ENCODE results near the gene ENTPD8.
A peak's percentile ranks its signal among the peaks of the same experiment; 100 is the strongest.

ENTPD8 gene

GRCh38 chr9:137460363-137461315, 19.5 kb upstream of the ENTPD8 start:
- WGBS, 2 donors (ENCODE audit: extremely low coverage in 2 of 2, insufficient read length in 2 of 2, insufficient replicate concordance in 1 of 2): no CpG with 5 or more reads among the region's 31 CpGs
- Histone ChIP-seq H3K23ac (ENCODE audit: low read depth, low read length, poor library complexity) (no peak overlapping the region), H3K4me1 (ENCODE audit: control insufficient read depth in 2 of 2, insufficient read depth in 1 of 2, low read depth in 1 of 2, low read length in 2 of 2) (peaks cover 10 to 11% of the 10 kb centered on the region in 2 donors), H3K79me1 (ENCODE audit: low read depth, low read length) (peaks cover 17% of the 10 kb centered on the region), H3K4me2 (ENCODE audit: insufficient read depth, low read length, poor library complexity, severe bottlenecking) (no peak overlapping the region), H4K8ac (ENCODE audit: low read depth, low read length) (peak overlapping the region; percentile 96), H2BK120ac (ENCODE audit: low read depth, low read length) (no peak overlapping the region), H3K9ac (ENCODE audit: low read depth, low read length, poor library complexity) (no peak overlapping the region), H3K36me3 (replicated peaks in 1 of 2; ENCODE audit: control insufficient read depth in 2 of 2, insufficient read depth in 2 of 2, low read length in 2 of 2) (peaks cover 14 to 22% of the 10 kb centered on the region in 2 donors), H2BK12ac (ENCODE audit: low read length) (peak overlapping the region; percentile 49), H2AFZ (ENCODE audit: low read length) (peak overlapping the region; percentile 99), H4K91ac (ENCODE audit: low read depth, low read length, poor library complexity) (no peak overlapping the region), H2BK15ac (ENCODE audit: low read length) (peak overlapping the region; percentile 100), H3K27ac (replicated peaks; ENCODE audit: low read length) (no peak overlapping the region), H3K4me3 (ENCODE audit: low read length in 2 of 2) (no peak overlapping the region), H3K14ac (ENCODE audit: low read length) (peak overlapping the region; percentile 76), H2AK5ac (ENCODE audit: low read depth, low read length) (peak overlapping the region; percentile 90), H3K9me3 (replicated peaks in 1 of 2; ENCODE audit: control insufficient read depth in 2 of 2, insufficient read depth in 1 of 2, low read depth in 1 of 2, low read length in 2 of 2) (peaks cover 0 to 2% of the 10 kb centered on the region in 2 donors), H2BK5ac (ENCODE audit: low read length) (peak overlapping the region; percentile 16), H3K4ac (ENCODE audit: low read length) (no peak overlapping the region), H3K18ac (ENCODE audit: low read length) (peak overlapping the region; percentile 27), H3K27me3 (ENCODE audit: control insufficient read depth in 3 of 3, insufficient read depth in 3 of 3, low read depth in 1 of 3, low read length in 3 of 3) (peaks cover 0 to 6% (median 0%) of the 10 kb centered on the region in 3 experiments)
- DNase-seq (ENCODE audit: low spot score): no peak

GRCh38 chr9:137459601-137460362, 18.6 kb upstream of the ENTPD8 start:
- Histone ChIP-seq H2BK120ac (ENCODE audit: low read depth, low read length) (no peak overlapping the region), H2BK15ac (ENCODE audit: low read length) (peak overlapping the region; percentile 100), H3K27ac (replicated peaks; ENCODE audit: low read length) (no peak overlapping the region)

GRCh38 chr9:137459152-137459600, 18.0 kb upstream of the ENTPD8 start, which contains the start of gene NSMF:
TSS of gene NSMF (minus strand) at chr9:137459334. CDS start at chr9:137459102, 232 bp downstream.
- Histone ChIP-seq H2BK120ac (ENCODE audit: low read depth, low read length) (peak within 1 kb of the TSS; percentile 17), H3K4me2 (ENCODE audit: insufficient read depth, low read length, poor library complexity, severe bottlenecking) (peak within 1 kb of the TSS; percentile 97), H3K18ac (ENCODE audit: low read length) (peak within 1 kb of the TSS; percentile 93), H2AK5ac (ENCODE audit: low read depth, low read length) (peak within 1 kb of the TSS; percentile 99), H3K14ac (ENCODE audit: low read length) (peak within 1 kb of the TSS; percentile 98), H3K9me3 (replicated peaks in 1 of 2; ENCODE audit: control insufficient read depth in 2 of 2, insufficient read depth in 1 of 2, low read depth in 1 of 2, low read length in 2 of 2) (peaks cover 0 to 2% of the 10 kb centered on the region in 2 donors), H2BK15ac (ENCODE audit: low read length) (peak within 1 kb of the TSS; percentile 100), H3K4ac (ENCODE audit: low read length) (peak within 1 kb of the TSS; percentile 93), H3K36me3 (replicated peaks in 1 of 2; ENCODE audit: control insufficient read depth in 2 of 2, insufficient read depth in 2 of 2, low read length in 2 of 2) (peaks cover 19 to 37% of the 10 kb centered on the region in 2 donors), H3K9ac (ENCODE audit: low read depth, low read length, poor library complexity) (peak within 1 kb of the TSS; percentile 99), H3K23ac (ENCODE audit: low read depth, low read length, poor library complexity) (peak within 1 kb of the TSS; percentile 93), H3K4me1 (ENCODE audit: control insufficient read depth in 2 of 2, insufficient read depth in 1 of 2, low read depth in 1 of 2, low read length in 2 of 2) (peaks cover 11 to 20% of the 10 kb centered on the region in 2 donors), H4K91ac (ENCODE audit: low read depth, low read length, poor library complexity) (no peak within 1 kb of the TSS), H4K8ac (ENCODE audit: low read depth, low read length) (peak within 1 kb of the TSS; percentile 70), H3K4me3 (ENCODE audit: low read length in 2 of 2) (peak within 1 kb of the TSS; percentile 81 to 91), H2AFZ (ENCODE audit: low read length) (peak within 1 kb of the TSS; percentile 99), H3K79me1 (ENCODE audit: low read depth, low read length) (peaks cover 23% of the 10 kb centered on the region), H3K27ac (replicated peaks; ENCODE audit: low read length) (no peak within 1 kb of the TSS), H3K27me3 (ENCODE audit: control insufficient read depth in 3 of 3, insufficient read depth in 3 of 3, low read depth in 1 of 3, low read length in 3 of 3) (peaks cover 0 to 6% (median 0%) of the 10 kb centered on the region in 3 experiments), H2BK5ac (ENCODE audit: low read length) (peak within 1 kb of the TSS; percentile 82), H2BK12ac (ENCODE audit: low read length) (peak within 1 kb of the TSS; percentile 90)
- peak; percentile 92 for DNase-seq (ENCODE audit: low spot score)
- no CpG with 5 or more reads among the region's 62 CpGs for WGBS, 2 donors (ENCODE audit: extremely low coverage in 2 of 2, insufficient read length in 2 of 2, insufficient replicate concordance in 1 of 2)

More at GRCh38 chr9:137459601-137460362, 18.6 kb upstream of the ENTPD8 start:
- H2BK12ac ChIP-seq (ENCODE audit: low read length): peak overlapping the region; percentile 90
- H2BK5ac ChIP-seq (ENCODE audit: low read length): peak overlapping the region; percentile 16
- peak overlapping the region; percentile 90 for H2AK5ac ChIP-seq (ENCODE audit: low read depth, low read length)
- H3K4ac ChIP-seq (ENCODE audit: low read length): peak overlapping the region; percentile 93
- H3K79me1 ChIP-seq (ENCODE audit: low read depth, low read length): peaks cover 20% of the 10 kb centered on the region
- H3K36me3 ChIP-seq (replicated peaks in 1 of 2; ENCODE audit: control insufficient read depth in 2 of 2, insufficient read depth in 2 of 2, low read length in 2 of 2): peaks cover 19 to 31% of the 10 kb centered on the region in 2 donors
- H2AFZ ChIP-seq (ENCODE audit: low read length): peak overlapping the region; percentile 99
- no CpG with 5 or more reads among the region's 15 CpGs for WGBS, 2 donors (ENCODE audit: extremely low coverage in 2 of 2, insufficient read length in 2 of 2, insufficient replicate concordance in 1 of 2)
- no peak overlapping the region for H4K91ac ChIP-seq (ENCODE audit: low read depth, low read length, poor library complexity)
- H3K4me3 ChIP-seq (ENCODE audit: low read length in 2 of 2): peak overlapping the region in 1 of 2 donors; percentile 81
- no peak for DNase-seq (ENCODE audit: low spot score)
- peak overlapping the region; percentile 14 for H3K14ac ChIP-seq (ENCODE audit: low read length)
- peaks cover 0 to 6% (median 0%) of the 10 kb centered on the region in 3 experiments for H3K27me3 ChIP-seq (ENCODE audit: control insufficient read depth in 3 of 3, insufficient read depth in 3 of 3, low read depth in 1 of 3, low read length in 3 of 3)
- H3K4me2 ChIP-seq (ENCODE audit: insufficient read depth, low read length, poor library complexity, severe bottlenecking): peak overlapping the region; percentile 97
- peak overlapping the region; percentile 69 for H3K23ac ChIP-seq (ENCODE audit: low read depth, low read length, poor library complexity)
- H3K9ac ChIP-seq (ENCODE audit: low read depth, low read length, poor library complexity): no peak overlapping the region
- peak overlapping the region; percentile 78 for H3K18ac ChIP-seq (ENCODE audit: low read length)
- peak overlapping the region; percentile 70 for H4K8ac ChIP-seq (ENCODE audit: low read depth, low read length)
- peaks cover 11 to 14% of the 10 kb centered on the region in 2 donors for H3K4me1 ChIP-seq (ENCODE audit: control insufficient read depth in 2 of 2, insufficient read depth in 1 of 2, low read depth in 1 of 2, low read length in 2 of 2)
- H3K9me3 ChIP-seq (replicated peaks in 1 of 2; ENCODE audit: control insufficient read depth in 2 of 2, insufficient read depth in 1 of 2, low read depth in 1 of 2, low read length in 2 of 2): peaks cover 0 to 2% of the 10 kb centered on the region in 2 donors
